IMR-90 (cell line): ENCODE data around the gene SART1. TPM values are rescaled to one million over a fixed set of nuclear protein-coding genes. Genes with fewer than 3 reads are reported as not detected.
"Not testable (repeated sequence)": the region's sequence is repeated elsewhere in the genome, so short reads cannot be mapped to it uniquely, and the experiment has no call there.

Experiments
- ATAC-seq: fragments of 200-7000 bp; cut with Tn5 transposase; 2 replicates; pipeline ENCODE4 v1.9.1; 2020; ENCODE audit warnings: low read depth, mild to moderate bottlenecking, moderate library complexity
- BruUV-seq: library from RNA; stranded (reverse); fragments of 400-500 nt; replicated peaks from 2 replicates; lab custom pipeline; 2021; lab: Mats Ljungman, UMichigan
- CTCF ChIA-PET: fragments of 300-600 bp; formaldehyde crosslinking; extraction: SDS; loops from one replicate; lab custom pipeline; 2021; ENCODE audit warnings: antibody characterized with exemption; lab: Yijun Ruan, JAX
- POLR2A ChIA-PET: fragments of 300-600 bp; sonication (Branson Sonifier 250); formaldehyde crosslinking; loops from one replicate; lab custom pipeline; 2022; ENCODE audit warnings: antibody characterized with exemption; ENCODE audit not compliant: unreplicated experiment; lab: Charles Lee
- DNase-seq: peaks from one replicate; pipeline ENCODE4 v3.0.0; 2013
- H2AFZ ChIP-seq: replicated peaks from 2 replicates; pipeline ENCODE3; 2013; ENCODE audit warnings: low read length, mild to moderate bottlenecking; ENCODE audit not compliant: poor library complexity
- H2AK5ac ChIP-seq: 2 replicates; pipeline ENCODE4 v1.6.1; 2013; ENCODE audit warnings: low read depth, low read length, inconsistent platforms
- H2AK9ac ChIP-seq: replicated peaks from 2 replicates; pipeline ENCODE3; 2013; ENCODE audit warnings: mild to moderate bottlenecking, low read depth, low read length, moderate library complexity; ENCODE audit not compliant: poor library complexity
- H2BK120ac ChIP-seq: 2 replicates; pipeline ENCODE4 v1.6.1; 2013; ENCODE audit warnings: low read depth, low read length, inconsistent platforms
- H2BK15ac ChIP-seq: 3 replicates; pipeline ENCODE4 v1.6.1; 2013; ENCODE audit warnings: low read depth, low read length, inconsistent platforms
- H2BK20ac ChIP-seq: 2 replicates; pipeline ENCODE4 v1.6.1; 2013; ENCODE audit warnings: low read depth, mild to moderate bottlenecking, inconsistent platforms, low read length, moderate library complexity
- H2BK5ac ChIP-seq: 2 replicates; pipeline ENCODE4 v1.6.1; 2013; ENCODE audit warnings: mild to moderate bottlenecking, low read depth, low read length, inconsistent platforms; ENCODE audit not compliant: poor library complexity, severe bottlenecking
- H3K14ac ChIP-seq: replicated peaks from 2 replicates; pipeline ENCODE4 v1.6.1; 2013; ENCODE audit warnings: low read depth, low read length, inconsistent platforms
- H3K18ac ChIP-seq: 2 replicates; pipeline ENCODE4 v1.6.1; 2013; ENCODE audit warnings: low read depth, low read length, control low read depth
- H3K23ac ChIP-seq: 2 replicates; pipeline ENCODE4 v1.6.1; 2013; ENCODE audit warnings: low read depth, low read length, inconsistent platforms
- H3K27ac ChIP-seq: 2 replicates; pipeline ENCODE4 v1.5.1; 2013; ENCODE audit warnings: mild to moderate bottlenecking, control low read depth, low read length; ENCODE audit not compliant: insufficient read depth
- H3K27me3 ChIP-seq: 2 replicates; pipeline ENCODE4 v1.6.1; 2013; ENCODE audit warnings: low read length; ENCODE audit not compliant: control insufficient read depth, insufficient read depth
- H3K36me3 ChIP-seq: 2 replicates; pipeline ENCODE4 v1.6.1; 2013; ENCODE audit warnings: low read length, mixed read lengths; ENCODE audit not compliant: control insufficient read depth, insufficient read depth
- H3K4ac ChIP-seq: 2 replicates; pipeline ENCODE4 v1.6.1; 2013; ENCODE audit warnings: low read depth, low read length, inconsistent platforms
- H3K4me1 ChIP-seq: 2 replicates; pipeline ENCODE4 v1.6.1; 2013; ENCODE audit warnings: low read length, mixed read lengths; ENCODE audit not compliant: control insufficient read depth, insufficient read depth
- H3K4me2 ChIP-seq: 2 replicates; pipeline ENCODE4 v1.6.1; 2013; ENCODE audit warnings: low read depth, mild to moderate bottlenecking, control low read depth, low read length, moderate library complexity
- H3K4me3 ChIP-seq: 2 replicates; pipeline ENCODE4 v1.5.1; 2013; ENCODE audit warnings: low read depth, mild to moderate bottlenecking, control low read depth, low read length, moderate library complexity; ENCODE audit not compliant: insufficient read depth
- H3K56ac ChIP-seq: 2 replicates; pipeline ENCODE4 v1.6.1; 2013; ENCODE audit warnings: low read length, inconsistent platforms; ENCODE audit not compliant: insufficient read depth; ENCODE audit errors: extremely low read depth
- H3K79me1 ChIP-seq, 2 experiments: 2 replicates each; pipeline ENCODE4 v1.6.1; 2013; ENCODE audit warnings: low read length in 2 of 2, inconsistent platforms in 1 of 2, low read depth in 1 of 2
- H3K9ac ChIP-seq: 2 replicates; pipeline ENCODE4 v1.6.1; 2013; ENCODE audit warnings: low read depth, low read length, control low read depth
- H3K9me1 ChIP-seq: 2 replicates; pipeline ENCODE4 v1.6.1; 2013; ENCODE audit warnings: low read length, inconsistent platforms; ENCODE audit not compliant: insufficient read depth
- H3K9me3 ChIP-seq: 2 replicates; pipeline ENCODE4 v1.6.1; 2013; ENCODE audit warnings: low read length; ENCODE audit not compliant: control insufficient read depth, insufficient read depth
- H4K20me1 ChIP-seq: 2 replicates; pipeline ENCODE4 v1.6.1; 2013; ENCODE audit warnings: low read length, inconsistent platforms; ENCODE audit not compliant: insufficient read depth
- H4K5ac ChIP-seq: 2 replicates; pipeline ENCODE4 v1.6.1; 2013; ENCODE audit warnings: mild to moderate bottlenecking, low read depth, low read length, control low read depth
- H4K8ac ChIP-seq, 2 experiments: 2 replicates each; pipeline ENCODE4 v1.6.1; 2013; ENCODE audit warnings: low read depth in 2 of 2, low read length in 2 of 2, control low read depth in 1 of 2, inconsistent platforms in 1 of 2
- H4K91ac ChIP-seq: 2 replicates; pipeline ENCODE4 v1.6.1; 2013; ENCODE audit warnings: low read depth, low read length, inconsistent platforms; ENCODE audit not compliant: insufficient read depth
- WGBS, 2 experiments: methylation state at CpG; one replicate each; pipeline versions ENCODE4 v1.1.5 to v1.1.7; 2013; ENCODE audit warnings: missing lambda C conversion rate in 2 of 2; ENCODE audit not compliant: insufficient read length in 1 of 2; ENCODE audit errors: extremely low coverage in 2 of 2; 5-methylcytosine and 5-hydroxymethylcytosine counted together
- dilution Hi-C: fragments of 300-500 bp; cut with HindIII; formaldehyde crosslinking; loops from one replicate; pipeline ENCODE4 v1.14.3; 2018; ENCODE audit warnings: low sequenced_read_pairs; ENCODE audit not compliant: unreplicated experiment
- in situ Hi-C: fragments of 300-500 bp; cut with MboI; formaldehyde crosslinking; loops from 3 replicates; pipeline ENCODE4 v1.14.3; 2019; ENCODE audit warnings: low sequenced_read_pairs, inconsistent platforms, mixed read lengths
- intact Hi-C: fragments of 100-400 bp; cut with micrococcal nuclease; formaldehyde crosslinking; loops from 2 replicates; pipeline ENCODE4 v1.10.0; 2022
- polyA plus RNA-seq, 3 experiments: library from polyadenylated mRNA; depleted of rRNA; stranded (reverse); fragments of >200 nt; gene quantifications; 2 replicates each; pipeline ENCODE4 v1.2.3, GENCODE V29; 2012; ENCODE audit warnings: low replicate concordance in 1 of 3
- total RNA-seq: library from RNA; depleted of rRNA; stranded (reverse); fragments of >200 nt; gene quantifications from 2 replicates; pipeline ENCODE4 v1.2.3, GENCODE V29; 2012

The SART1 gene
- total and polyA plus RNA-seq, 2 of the 4 experiments (the other 2 are of a cell fraction), result 25.5 to 43.5 TPM

DNA sequence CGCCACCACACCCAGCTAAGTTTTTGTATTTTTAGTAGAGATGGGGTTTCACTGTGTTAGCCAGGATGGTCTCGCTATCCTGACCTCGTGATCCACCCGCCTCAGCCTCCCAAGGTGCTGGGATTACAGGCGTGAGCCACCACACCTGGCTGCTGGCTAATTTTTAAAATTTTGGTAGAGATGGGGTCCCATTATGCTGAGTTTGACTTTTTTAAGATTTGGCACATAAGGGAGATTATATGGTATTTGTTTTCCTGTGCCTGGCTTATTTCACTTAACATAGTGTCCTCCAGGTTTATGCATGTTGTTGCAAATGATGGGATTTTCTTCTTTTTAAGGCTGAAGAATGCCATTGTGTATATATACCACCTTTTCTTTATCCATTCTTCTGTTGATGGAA, 10.8 kb upstream of the SART1 start:
- DNase-seq, H3K23ac ChIP-seq, H4K20me1 ChIP-seq, H4K8ac ChIP-seq, H4K5ac ChIP-seq, H2BK20ac ChIP-seq, H2BK15ac ChIP-seq, POLR2A ChIA-PET, H3K36me3 ChIP-seq, BruUV-seq, CTCF ChIA-PET, H2BK5ac ChIP-seq, H3K79me1 ChIP-seq, H3K9me3 ChIP-seq, H3K18ac ChIP-seq, ATAC-seq, H2BK120ac ChIP-seq, H3K4me2 ChIP-seq, H3K56ac ChIP-seq, intact Hi-C loops, H2AK9ac ChIP-seq, H3K9ac ChIP-seq, H3K4me1 ChIP-seq, H4K91ac ChIP-seq, H3K4me3 ChIP-seq, H3K14ac ChIP-seq, H3K9me1 ChIP-seq, H3K27ac ChIP-seq, in situ Hi-C loops, H3K27me3 ChIP-seq, dilution Hi-C loops, H2AFZ ChIP-seq, H2AK5ac ChIP-seq, H3K4ac ChIP-seq: not testable (repeated sequence)
- WGBS, 2 experiments, result no CpG with 5 or more reads among the region's 5 CpGs

DNA sequence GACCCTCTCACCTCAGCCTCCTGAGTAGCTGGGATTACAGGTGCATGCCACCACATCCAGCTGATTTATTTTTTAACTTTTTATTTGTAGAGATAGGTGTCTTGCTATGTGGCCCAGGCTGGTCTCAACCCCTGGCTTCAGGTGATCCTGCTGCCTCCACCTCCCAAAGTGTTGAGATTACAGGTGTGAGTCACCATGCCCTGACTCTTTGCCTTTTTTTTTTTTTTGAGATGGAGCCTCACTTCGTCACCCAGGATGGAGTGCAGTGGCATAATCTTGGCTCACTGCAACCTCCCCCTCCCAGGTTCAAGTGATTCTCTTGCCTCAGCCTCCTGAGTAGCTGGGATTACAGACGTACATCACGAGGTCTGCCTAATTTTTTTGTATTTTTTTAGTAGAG, 9.9 kb upstream of the SART1 start:
- H3K23ac ChIP-seq, POLR2A ChIA-PET, H3K4me3 ChIP-seq, H2BK15ac ChIP-seq, H2BK20ac ChIP-seq, H3K9me1 ChIP-seq, H3K79me1 ChIP-seq, H3K4me1 ChIP-seq, H4K8ac ChIP-seq, H2BK5ac ChIP-seq, H3K36me3 ChIP-seq, H2AK9ac ChIP-seq, H3K27me3 ChIP-seq, H2AFZ ChIP-seq, H3K4me2 ChIP-seq, H4K5ac ChIP-seq, H3K27ac ChIP-seq, dilution Hi-C loops, H2BK120ac ChIP-seq, intact Hi-C loops, H4K20me1 ChIP-seq, DNase-seq, H3K4ac ChIP-seq, H3K18ac ChIP-seq, H4K91ac ChIP-seq, H2AK5ac ChIP-seq, in situ Hi-C loops, H3K9ac ChIP-seq, ATAC-seq, BruUV-seq, H3K9me3 ChIP-seq, H3K56ac ChIP-seq, H3K14ac ChIP-seq: not testable (repeated sequence)
- no CpG with 5 or more reads among the region's 3 CpGs for WGBS, 2 experiments
- CTCF ChIA-PET, result interaction anchor here (0.6 kb wide), 1 partner anchor 19 kb away, joined by 3 read pairs; no protein-coding TSS in a partner anchor
